K562 (cell line): ENCODE data around the gene ZNF648. TPM values are rescaled to one million over a fixed set of nuclear protein-coding genes. Genes with fewer than 3 reads are reported as not detected.

Experiments
- AFF4 ChIP-seq: sonication (generic); formaldehyde crosslinking; IDR thresholded peaks from 2 replicates; pipeline ENCODE4 v1.8.0; 2023; ENCODE audit warnings: mild to moderate bottlenecking, missing genetic modification reagents
- CBFA2T3 ChIP-seq: fragments of 450-650 bp; IDR thresholded peaks from 2 replicates; pipeline ENCODE4 v1.6.1; 2017
- CREM ChIP-seq: IDR thresholded peaks from 2 replicates; pipeline ENCODE4 v1.6.1; 2014; ENCODE audit warnings: antibody characterized with exemption, low read depth
- FOXK1 ChIP-seq: sonication (generic); formaldehyde crosslinking; IDR thresholded peaks from 2 replicates; pipeline ENCODE4 v1.8.0; 2022; ENCODE audit warnings: missing genetic modification reagents, mild to moderate bottlenecking, borderline replicate concordance
- KDM5B ChIP-seq: fragments of 200-600 bp; sonication (generic); IDR thresholded peaks from 2 replicates; pipeline ENCODE4 v1.6.1; 2012; ENCODE audit warnings: low read depth, mild to moderate bottlenecking, moderate library complexity, low read length, control low read depth, inconsistent platforms; ENCODE audit not compliant: insufficient replicate concordance
- POLR2G ChIP-seq: fragments of 200-400 bp; formaldehyde crosslinking; IDR thresholded peaks from 2 replicates; pipeline ENCODE4 v1.6.1; 2017; ENCODE audit warnings: low read depth, mild to moderate bottlenecking, antibody characterized with exemption, low read length, moderate library complexity
- ZNF3 ChIP-seq: fragments of 250-450 bp; sonication (Bioruptor Pico); IDR thresholded peaks from 2 replicates; pipeline ENCODE4 v1.5.0; 2021; ENCODE audit warnings: mild to moderate bottlenecking, moderate library complexity
- ZNF639 ChIP-seq, 2 experiments: fragments of 200-800 bp in 1 of 2; sonication (Bioruptor generic) in 1 of 2; sonication (generic) in 1 of 2; formaldehyde crosslinking in 1 of 2; IDR thresholded peaks in 1 of 2; conservative IDR thresholded peaks in 1 of 2; 2 replicates each; pipeline versions ENCODE4 v1.5.0 to v1.6.1; 2016 to 2020; ENCODE audit warnings: missing compliant biosample characterization in 1 of 2, missing genetic modification characterization in 1 of 2, missing genetic modification reagents in 1 of 2
- polyA plus RNA-seq, 8 experiments: library from polyadenylated mRNA; depleted of rRNA in 4 of 8; stranded (reverse) in 5 of 8; unstranded in 3 of 8; fragments of >200 nt; fragmentation: Nextera tagmentation in 2 of 8; fragmentation: Illumina TruSeq in 1 of 8; extraction: Ambion mirVana in 2 of 8; extraction: Trizol in 1 of 8; gene quantifications; 2 replicates each; pipeline versions ENCODE4 v1.2.1 to v1.2.3, GENCODE V29; 2011 to 2014; ENCODE audit warnings: inconsistent platforms in 1 of 8, missing spikeins in 1 of 8
- total RNA-seq, 7 experiments: library from RNA; depleted of rRNA in 6 of 7; stranded (reverse); fragments of >200 nt in 6 of 7; fragmentation: Illumina TruSeq in 2 of 7; extraction: Trizol in 2 of 7; gene quantifications; 2 replicates each; pipeline versions ENCODE4 v1.2.1 to v1.2.3, GENCODE V29; 2011 to 2021; ENCODE audit warnings: low replicate concordance in 1 of 7

ZNF648 gene
- total and polyA plus RNA-seq, 9 of the 15 experiments (the other 6 are each of a cell fraction or from before 2014, with no cell fraction given), result 0.06 to 0.27 (median 0.18) TPM; not detected in 2

GRCh38 chr1:182048562-182048961 lies 12.9 kb downstream of the ZNF648 start (continued):
- TF ChIP-seq ZNF3 (CRISPR knock-in tag) (no peak), FOXK1 (CRISPR knock-in tag) (no peak), AFF4 (CRISPR knock-in tag) (no peak), POLR2G (no peak), CBFA2T3 (no peak), CREM (no peak), KDM5B (no peak), ZNF639 (CRISPR knock-in tag; conservative IDR thresholded peaks at IDR 0.05 in 1 of 2, IDR thresholded peaks at IDR 0.05 in 1 of 2) (no peak)
